IPS-20b (cell line): ENCODE measurements around the gene ROR1.

ENCODE experiments used
- H3K27ac ChIP-seq: one replicate; pipeline ENCODE4 v1.5.1; 2013; ENCODE audit warnings: low read length
- H3K27me3 ChIP-seq: 2 replicates; pipeline ENCODE4 v1.6.1; 2013; ENCODE audit warnings: mild to moderate bottlenecking, low read length, inconsistent platforms; ENCODE audit not compliant: insufficient read depth
- H3K36me3 ChIP-seq: 2 replicates; pipeline ENCODE4 v1.6.1; 2013; ENCODE audit warnings: low read depth, mild to moderate bottlenecking, inconsistent platforms, low read length, moderate library complexity; ENCODE audit not compliant: insufficient read depth
- H3K4me1 ChIP-seq: 2 replicates; pipeline ENCODE4 v1.6.1; 2013; ENCODE audit warnings: mild to moderate bottlenecking, control low read depth, inconsistent platforms, low read length, moderate library complexity; ENCODE audit not compliant: insufficient read depth
- H3K4me3 ChIP-seq: 2 replicates; pipeline ENCODE4 v1.5.1; 2013; ENCODE audit warnings: mild to moderate bottlenecking, low read length, inconsistent platforms
- H3K9ac ChIP-seq: 2 replicates; pipeline ENCODE4 v1.6.1; 2013; ENCODE audit warnings: low read depth, mild to moderate bottlenecking, inconsistent platforms, low read length, moderate library complexity
- H3K9me3 ChIP-seq: 2 replicates; pipeline ENCODE4 v1.6.1; 2013; ENCODE audit warnings: mild to moderate bottlenecking, low read depth, low read length, inconsistent platforms; ENCODE audit not compliant: insufficient read depth

The ROR1 gene

GRCh38 chr1:63847308-63847910 is 73.6 kb downstream of the ROR1 start:
- H3K36me3 ChIP-seq: no peaks in the 10 kb centered on the region
- H3K9me3 ChIP-seq: no peaks in the 10 kb centered on the region
- H3K4me3 ChIP-seq: no peak overlapping the region
- H3K27ac ChIP-seq: no peak overlapping the region
- H3K4me1 ChIP-seq: peaks cover 49% of the 10 kb centered on the region
- H3K27me3 ChIP-seq: no peaks in the 10 kb centered on the region
- no peak overlapping the region for H3K9ac ChIP-seq

GRCh38 chr1:63848733-63849132 is 74.9 kb downstream of the ROR1 start:
- Histone ChIP-seq H3K27ac (no peak overlapping the region), H3K4me3 (no peak overlapping the region), H3K27me3 (no peaks in the 10 kb centered on the region), H3K9ac (no peak overlapping the region), H3K4me1 (peaks cover 43% of the 10 kb centered on the region), H3K9me3 (no peaks in the 10 kb centered on the region), H3K36me3 (no peaks in the 10 kb centered on the region)

- H3K9me3 ChIP-seq: no peaks in the 10 kb centered on the region
- H3K27me3 ChIP-seq: no peaks in the 10 kb centered on the region
- H3K4me1 ChIP-seq: peaks cover 41% of the 10 kb centered on the region
- no peak overlapping the region for H3K9ac ChIP-seq
- no peaks in the 10 kb centered on the region for H3K36me3 ChIP-seq
- no peak overlapping the region for H3K27ac ChIP-seq
- no peak overlapping the region for H3K4me3 ChIP-seq
These were observed 75.3 kb downstream of the ROR1 start for GRCh38 chr1:63849149-63849548.

GRCh38 chr1:63854091-63854490 is 80.3 kb downstream of the ROR1 start:
- Histone ChIP-seq H3K27me3 (no peaks in the 10 kb centered on the region), H3K36me3 (no peaks in the 10 kb centered on the region), H3K27ac (no peak overlapping the region), H3K9ac (no peak overlapping the region), H3K9me3 (no peaks in the 10 kb centered on the region), H3K4me1 (peaks cover 38% of the 10 kb centered on the region; the same call in 1 of the 2 replicates), H3K4me3 (no peak overlapping the region)

- no peak overlapping the region for H3K9ac ChIP-seq
- no peak overlapping the region for H3K27ac ChIP-seq
- H3K36me3 ChIP-seq: no peaks in the 10 kb centered on the region
- H3K9me3 ChIP-seq: no peaks in the 10 kb centered on the region
- no peak overlapping the region for H3K4me3 ChIP-seq
- peaks cover 31% of the 10 kb centered on the region; the same call in 1 of the 2 replicates for H3K4me1 ChIP-seq
- H3K27me3 ChIP-seq: no peaks in the 10 kb centered on the region
These were observed 82.1 kb downstream of the ROR1 start for GRCh38 chr1:63855942-63856341.

GRCh38 chr1:63856924-63857323 is 83.1 kb downstream of the ROR1 start:
- Histone ChIP-seq H3K27me3 (no peaks in the 10 kb centered on the region), H3K36me3 (no peaks in the 10 kb centered on the region), H3K9me3 (no peaks in the 10 kb centered on the region), H3K4me1 (peaks cover 31% of the 10 kb centered on the region; the same call in 1 of the 2 replicates), H3K9ac (no peak overlapping the region), H3K27ac (no peak overlapping the region), H3K4me3 (no peak overlapping the region)

GRCh38 chr1:63857478-63857877 is 83.7 kb downstream of the ROR1 start:
- Histone ChIP-seq H3K27ac (no peak overlapping the region), H3K36me3 (no peaks in the 10 kb centered on the region), H3K9me3 (no peaks in the 10 kb centered on the region), H3K9ac (no peak overlapping the region), H3K4me3 (no peak overlapping the region), H3K27me3 (no peaks in the 10 kb centered on the region), H3K4me1 (peaks cover 28% of the 10 kb centered on the region; the same call in 1 of the 2 replicates)

- H3K36me3 ChIP-seq: no peaks in the 10 kb centered on the region
- H3K9me3 ChIP-seq: no peaks in the 10 kb centered on the region
- peaks cover 27% of the 10 kb centered on the region; the same call in 1 of the 2 replicates for H3K4me1 ChIP-seq
- H3K4me3 ChIP-seq: 0 out of 2 replicates have a peak overlapping the region, but pooled peaks have one; percentile 1
- H3K27ac ChIP-seq: no peak overlapping the region
- no peak overlapping the region for H3K9ac ChIP-seq
- no peaks in the 10 kb centered on the region for H3K27me3 ChIP-seq
These were observed 84.3 kb downstream of the ROR1 start for GRCh38 chr1:63858153-63858552.

- H3K9me3 ChIP-seq: no peaks in the 10 kb centered on the region
- peaks cover 27% of the 10 kb centered on the region; the same call in 1 of the 2 replicates for H3K4me1 ChIP-seq
- H3K36me3 ChIP-seq: no peaks in the 10 kb centered on the region
- no peak overlapping the region for H3K27ac ChIP-seq
- H3K4me3 ChIP-seq: no peak overlapping the region
- no peaks in the 10 kb centered on the region for H3K27me3 ChIP-seq
- H3K9ac ChIP-seq: no peak overlapping the region
These were observed 85.9 kb downstream of the ROR1 start for GRCh38 chr1:63859480-63860275.

- H3K9ac ChIP-seq: no peak overlapping the region
- H3K9me3 ChIP-seq: no peaks in the 10 kb centered on the region
- H3K36me3 ChIP-seq: no peaks in the 10 kb centered on the region
- H3K4me1 ChIP-seq: peaks cover 30% of the 10 kb centered on the region; the same call in 1 of the 2 replicates
- H3K27me3 ChIP-seq: no peaks in the 10 kb centered on the region
- H3K27ac ChIP-seq: no peak overlapping the region
- H3K4me3 ChIP-seq: no peak overlapping the region
These were observed 87.4 kb downstream of the ROR1 start for GRCh38 chr1:63861052-63861691.

GRCh38 chr1:63863145-63863544 is 89.3 kb downstream of the ROR1 start:
- Histone ChIP-seq H3K4me1 (peaks cover 13% of the 10 kb centered on the region; the same call in 1 of the 2 replicates), H3K27me3 (no peaks in the 10 kb centered on the region), H3K4me3 (no peak overlapping the region), H3K27ac (no peak overlapping the region), H3K9ac (no peak overlapping the region), H3K36me3 (no peaks in the 10 kb centered on the region), H3K9me3 (no peaks in the 10 kb centered on the region)
